HG02678 (cell line): Measurements from ENCODE around the gene FAM241A.
"Not testable (repeated sequence)": the region's sequence is repeated elsewhere in the genome, so short reads cannot be mapped to it uniquely, and the experiment has no call there.

ENCODE experiments used
- ATAC-seq: cut with Tn5 transposase; IDR thresholded peaks from one replicate; pipeline ENCODE4 v1.9.1; 2021; ENCODE audit warnings: mild to moderate bottlenecking, moderate library complexity; ENCODE audit not compliant: unreplicated experiment

FAM241A gene

GRCh38 chr4:112145326-112145789 is at the start of gene FAM241A:
Gene FAM241A, plus strand, starts transcription at chr4:112145454. Its CDS starts 127 bp downstream, at chr4:112145581.
- peak; percentile 89 for ATAC-seq

GRCh38 chr4:112098841-112099530 is 46.3 kb upstream of the FAM241A start:
- no peak for ATAC-seq

- ATAC-seq: peak; percentile 74
Observed at GRCh38 chr4:112099701-112100297, 45.5 kb upstream of the FAM241A start.

- no peak for ATAC-seq
Observed at GRCh38 chr4:112102875-112103370, 42.3 kb upstream of the FAM241A start.

- ATAC-seq: no peak
Observed at GRCh38 chr4:112105201-112105969, 39.9 kb upstream of the FAM241A start.

GRCh38 chr4:112109360-112110058 is 35.7 kb upstream of the FAM241A start:
- ATAC-seq: peak; percentile 69

- peak; percentile 6 for ATAC-seq
Observed at GRCh38 chr4:112110059-112110425, 35.2 kb upstream of the FAM241A start.

GRCh38 chr4:112111306-112111705 is 33.9 kb upstream of the FAM241A start:
- ATAC-seq: no peak

GRCh38 chr4:112112095-112112494 is 33.2 kb upstream of the FAM241A start:
- ATAC-seq: not testable (repeated sequence)

GRCh38 chr4:112112590-112113170 is 32.6 kb upstream of the FAM241A start:
- ATAC-seq: no peak

- no peak for ATAC-seq
Observed at GRCh38 chr4:112113864-112114263, 31.4 kb upstream of the FAM241A start.

GRCh38 chr4:112114452-112114851 is 30.8 kb upstream of the FAM241A start:
- ATAC-seq: no peak

GRCh38 chr4:112118742-112119352 is 26.4 kb upstream of the FAM241A start:
- ATAC-seq: no peak

- ATAC-seq: peak; percentile 78
Observed at GRCh38 chr4:112119353-112119783, 25.9 kb upstream of the FAM241A start.

GRCh38 chr4:112120021-112120420 is 25.2 kb upstream of the FAM241A start:
- ATAC-seq: no peak

GRCh38 chr4:112125416-112125815 is 19.8 kb upstream of the FAM241A start:
- ATAC-seq: no peak

GRCh38 chr4:112127048-112127637 is 18.1 kb upstream of the FAM241A start:
- no peak for ATAC-seq

- ATAC-seq: no peak
Observed at GRCh38 chr4:112127803-112128202, 17.5 kb upstream of the FAM241A start.

- ATAC-seq: no peak
Observed at GRCh38 chr4:112128452-112128851, 16.8 kb upstream of the FAM241A start.

- ATAC-seq: no peak
Observed at GRCh38 chr4:112130906-112131305, 14.3 kb upstream of the FAM241A start.
